H1 (cell line): ENCODE results near the gene KCNT1. TPM values are rescaled to one million over a fixed set of nuclear protein-coding genes. Genes with fewer than 3 reads are reported as not detected.

Experiments
- CTCF ChIA-PET: fragments of 300-600 bp; sonication (Branson Sonifier 250); formaldehyde crosslinking; loops from one replicate; lab custom pipeline; 2021; ENCODE audit not compliant: partially characterized antibody; lab: Charles Lee
- POLR2A ChIA-PET: fragments of 300-600 bp; sonication (Branson Sonifier 250); formaldehyde crosslinking; loops from one replicate; lab custom pipeline; 2021; ENCODE audit warnings: inconsistent platforms; ENCODE audit not compliant: partially characterized antibody; lab: Charles Lee
- DNase-seq, 2 experiments: peaks; one replicate each; pipeline versions ENCODE4 v3.0.0 to v3.0.0-alpha.2; 2010 to 2022; ENCODE audit warnings: low spot score in 2 of 2, low read depth in 1 of 2, mixed read lengths in 1 of 2
- FAIRE-seq: peaks from 2 replicates; lab custom pipeline; 2011; peaks lifted over from hg19 to GRCh38; lab: Jason Lieb, UNC
- H2AFZ ChIP-seq: 2 replicates; pipeline ENCODE4 v1.8.1; 2012; ENCODE audit warnings: low read length, inconsistent platforms
- H2AK5ac ChIP-seq: 2 replicates; pipeline ENCODE4 v1.6.1; 2013; ENCODE audit warnings: low read depth, low read length
- H2BK120ac ChIP-seq: replicated peaks from 2 replicates; pipeline ENCODE3; 2013; ENCODE audit warnings: low read depth, low read length, inconsistent platforms
- H2BK12ac ChIP-seq: 2 replicates; pipeline ENCODE4 v1.6.1; 2013; ENCODE audit warnings: low read depth, low read length
- H2BK15ac ChIP-seq: 2 replicates; pipeline ENCODE4 v1.6.1; 2013; ENCODE audit warnings: low read length
- H2BK20ac ChIP-seq: 2 replicates; pipeline ENCODE4 v1.6.1; 2013; ENCODE audit warnings: low read length
- H2BK5ac ChIP-seq: 2 replicates; pipeline ENCODE4 v1.6.1; 2013; ENCODE audit warnings: low read depth, low read length
- H3K14ac ChIP-seq: 2 replicates; pipeline ENCODE4 v1.6.1; 2013; ENCODE audit warnings: inconsistent platforms; ENCODE audit not compliant: insufficient read length
- H3K18ac ChIP-seq: 2 replicates; pipeline ENCODE4 v1.6.1; 2013; ENCODE audit warnings: low read length; ENCODE audit errors: extremely low read depth
- H3K23ac ChIP-seq: 2 replicates; pipeline ENCODE4 v1.6.1; 2013; ENCODE audit warnings: inconsistent platforms; ENCODE audit not compliant: insufficient read length
- H3K23me2 ChIP-seq: 2 replicates; pipeline ENCODE4 v1.6.1; 2013; ENCODE audit warnings: low read depth, low read length
- H3K27ac ChIP-seq: 2 replicates; pipeline ENCODE4 v1.6.1; 2011; ENCODE audit warnings: low read depth, low read length, inconsistent platforms
- H3K27me3 ChIP-seq, 4 experiments: replicated peaks in 1 of 4; 1 replicate in 1 of 4; 2 replicates in 3 of 4; pipeline versions ENCODE4 v1.6.1 to v1.8.1; 2011 to 2013; ENCODE audit warnings: low read length in 3 of 4, mild to moderate bottlenecking in 3 of 4, inconsistent platforms in 2 of 4, mixed read lengths in 2 of 4, moderate library complexity in 1 of 4; ENCODE audit not compliant: control insufficient read depth in 3 of 4, insufficient read depth in 3 of 4; ENCODE audit errors: extremely low read depth in 1 of 4
- H3K36me3 ChIP-seq, 4 experiments: 2 replicates each; pipeline versions ENCODE4 v1.6.1 to v1.8.1; 2011 to 2013; ENCODE audit warnings: mild to moderate bottlenecking in 4 of 4, low read length in 3 of 4, moderate library complexity in 2 of 4, control low read depth in 1 of 4, inconsistent platforms in 1 of 4; ENCODE audit not compliant: insufficient read depth in 4 of 4, control insufficient read depth in 2 of 4
- H3K4ac ChIP-seq: replicated peaks from 2 replicates; pipeline ENCODE3; 2013; ENCODE audit warnings: low read length, low read depth, mixed read lengths, inconsistent platforms; ENCODE audit not compliant: insufficient read length
- H3K4me1 ChIP-seq, 4 experiments: replicated peaks in 1 of 4; 1 replicate in 1 of 4; 2 replicates in 3 of 4; pipeline versions ENCODE4 v1.6.1 to v1.8.1; 2011 to 2013; ENCODE audit warnings: low read length in 3 of 4, inconsistent platforms in 2 of 4, mixed read lengths in 1 of 4; ENCODE audit not compliant: insufficient read depth in 4 of 4, control insufficient read depth in 3 of 4
- H3K4me2 ChIP-seq, 2 experiments: 2 replicates each; pipeline versions ENCODE4 v1.6.1 to v1.8.1; 2011 to 2013; ENCODE audit warnings: low read depth in 2 of 2, low read length in 2 of 2, control low read depth in 1 of 2, inconsistent platforms in 1 of 2, mild to moderate bottlenecking in 1 of 2; ENCODE audit not compliant: insufficient read depth in 1 of 2
- H3K4me3 ChIP-seq, 4 experiments: fragments of 200-600, 300-600 bp in 1 of 4; sonication (generic), shearing (Covaris generic), sonication (Bioruptor Twin) in 1 of 4; 2 replicates each; pipeline versions ENCODE4 v1.5.1 to v1.8.1; 2011 to 2016; ENCODE audit warnings: low read length in 4 of 4, low read depth in 3 of 4, control low read depth in 2 of 4, inconsistent platforms in 2 of 4, mild to moderate bottlenecking in 2 of 4, mixed read lengths in 1 of 4, moderate library complexity in 1 of 4; ENCODE audit not compliant: insufficient read depth in 2 of 4; ENCODE audit errors: extremely low read depth in 1 of 4
- H3K56ac ChIP-seq: replicated peaks from 2 replicates; pipeline ENCODE3; 2013; ENCODE audit warnings: low read depth, mild to moderate bottlenecking, mixed read lengths, low read length, inconsistent platforms; ENCODE audit not compliant: insufficient read length
- H3K79me1 ChIP-seq: 2 replicates; pipeline ENCODE4 v1.6.1; 2013; ENCODE audit warnings: low read depth, low read length, control low read depth
- H3K79me2 ChIP-seq, 2 experiments: 2 replicates each; pipeline versions ENCODE4 v1.6.1 to v1.8.1; 2012 to 2013; ENCODE audit warnings: low read length in 2 of 2, mild to moderate bottlenecking in 2 of 2, inconsistent platforms in 1 of 2; ENCODE audit not compliant: insufficient read depth in 2 of 2, control insufficient read depth in 1 of 2
- H3K9ac ChIP-seq, 4 experiments: replicated peaks in 1 of 4; 1 replicate in 1 of 4; 2 replicates in 3 of 4; pipeline versions ENCODE4 v1.6.1 to v1.8.1; 2011 to 2013; ENCODE audit warnings: low read depth in 3 of 4, low read length in 3 of 4, control low read depth in 2 of 4, mild to moderate bottlenecking in 2 of 4, moderate library complexity in 2 of 4, inconsistent platforms in 1 of 4; ENCODE audit errors: extremely low read depth in 1 of 4
- H3K9me3 ChIP-seq, 2 experiments: 2 replicates each; pipeline versions ENCODE4 v1.6.1 to v1.8.1; 2012 to 2013; ENCODE audit warnings: mild to moderate bottlenecking in 2 of 2, moderate library complexity in 2 of 2, control low read depth in 1 of 2, inconsistent platforms in 1 of 2, low read depth in 1 of 2, low read length in 1 of 2, mixed read lengths in 1 of 2; ENCODE audit not compliant: insufficient read depth in 2 of 2
- H4K20me1 ChIP-seq, 2 experiments: replicated peaks in 1 of 2; 2 replicates each; pipeline versions ENCODE3 to v1.8.1; 2011 to 2013; ENCODE audit warnings: inconsistent platforms in 2 of 2, low read length in 2 of 2, mild to moderate bottlenecking in 1 of 2; ENCODE audit not compliant: insufficient read depth in 2 of 2, control insufficient read depth in 1 of 2
- H4K5ac ChIP-seq: 2 replicates; pipeline ENCODE4 v1.6.1; 2013; ENCODE audit warnings: low read length, low read depth, mixed read lengths, inconsistent platforms; ENCODE audit not compliant: insufficient read length
- H4K8ac ChIP-seq: 2 replicates; pipeline ENCODE4 v1.8.0; 2013; ENCODE audit warnings: mild to moderate bottlenecking, moderate library complexity, low read length, inconsistent platforms; ENCODE audit not compliant: insufficient read depth; ENCODE audit errors: extremely low read depth
- H4K91ac ChIP-seq: replicated peaks from 2 replicates; pipeline ENCODE3; 2013; ENCODE audit warnings: low read length, mixed read lengths, inconsistent platforms; ENCODE audit not compliant: insufficient read length
- ATF3 ChIP-seq: IDR thresholded peaks from 2 replicates; pipeline ENCODE4 v1.6.1; 2011; ENCODE audit warnings: low read depth, mild to moderate bottlenecking, low read length; ENCODE audit not compliant: insufficient read depth
- BCL11A ChIP-seq, 2 experiments: IDR thresholded peaks; one replicate each; pipeline ENCODE4 v1.6.1; 2011; ENCODE audit warnings: low read depth in 2 of 2, low read length in 2 of 2, mild to moderate bottlenecking in 2 of 2
- CHD1 ChIP-seq: IDR thresholded peaks from 2 replicates; pipeline ENCODE4 v1.6.1; 2012; ENCODE audit warnings: low read depth, low read length, improper control_type of control experiment
- E2F6 ChIP-seq: IDR thresholded peaks from 2 replicates; pipeline ENCODE4 v1.6.1; 2012; ENCODE audit warnings: inconsistent platforms
- EGR1 ChIP-seq: IDR thresholded peaks from 2 replicates; pipeline ENCODE4 v1.6.1; 2011; ENCODE audit warnings: low read depth, low read length, borderline replicate concordance
- HDAC6 ChIP-seq: IDR thresholded peaks from one replicate; pipeline ENCODE4 v1.7.1; 2012; ENCODE audit warnings: low read depth, mild to moderate bottlenecking, inconsistent platforms, low read length, moderate library complexity
- POLR2A ChIP-seq, 2 experiments: IDR thresholded peaks; 1 replicate in 1 of 2; 2 replicates in 1 of 2; pipeline ENCODE4 v1.6.1; 2011; ENCODE audit warnings: low read depth in 2 of 2, low read length in 2 of 2, mild to moderate bottlenecking in 2 of 2; ENCODE audit errors: control extremely low read depth in 1 of 2
- RAD21 ChIP-seq, 2 experiments: IDR thresholded peaks in 1 of 2; conservative IDR thresholded peaks in 1 of 2; 2 replicates each; pipeline ENCODE4 v1.6.1; 2011; ENCODE audit warnings: low read depth in 2 of 2, low read length in 2 of 2, improper control_type of control experiment in 1 of 2, inconsistent platforms in 1 of 2, mild to moderate bottlenecking in 1 of 2, moderate library complexity in 1 of 2
- SRF ChIP-seq: IDR thresholded peaks from 2 replicates; pipeline ENCODE4 v1.6.1; 2011; ENCODE audit warnings: mild to moderate bottlenecking, low read depth, low read length, moderate library complexity
- TEAD4 ChIP-seq: IDR thresholded peaks from 2 replicates; pipeline ENCODE4 v1.6.1; 2012; ENCODE audit warnings: low read depth, low read length, inconsistent platforms, mixed read lengths
- WGBS, 2 experiments: shearing (Covaris generic) in 1 of 2; methylation state at CpG; one replicate each; pipeline versions ENCODE4 v1.1.6 to v1.1.7; 2013 to 2015; ENCODE audit warnings: low lambda C conversion rate in 2 of 2, mixed read lengths in 2 of 2, inconsistent platforms in 1 of 2, low coverage in 1 of 2, missing lambda C conversion rate in 1 of 2; ENCODE audit not compliant: insufficient replicate concordance in 2 of 2, insufficient coverage in 1 of 2, insufficient read length in 1 of 2; ENCODE audit errors: extremely low coverage in 1 of 2, missing lambda C conversion rate in 1 of 2; 5-methylcytosine and 5-hydroxymethylcytosine counted together
- polyA plus RNA-seq, 7 experiments: library from polyadenylated mRNA; depleted of rRNA in 3 of 7; stranded (reverse) in 5 of 7; unstranded in 2 of 7; fragments of >200 nt in 5 of 7; fragments of 200-250 nt in 2 of 7; gene quantifications; 1 replicate in 5 of 7; 2 replicates in 1 of 7; 4 replicates in 1 of 7; pipeline versions ENCODE4 v1.2.1 to v1.2.3, GENCODE V29; 2011 to 2013; ENCODE audit warnings: missing spikeins in 2 of 7, mixed read lengths in 2 of 7
- total RNA-seq: library from RNA; stranded (reverse); fragmentation: NEBNext Ultra II Directional; extraction: Animal tissue kit (Norgen Biotek cat#: 25700); gene quantifications from 2 replicates; pipeline ENCODE4 v1.2.1, GENCODE V29; 2021

Gene KCNT1
- total and polyA plus RNA-seq, 2 of the 8 experiments (the other 6 are each of a cell fraction or from before 2014, with no cell fraction given), result 0.13 to 0.20 TPM

DNA sequence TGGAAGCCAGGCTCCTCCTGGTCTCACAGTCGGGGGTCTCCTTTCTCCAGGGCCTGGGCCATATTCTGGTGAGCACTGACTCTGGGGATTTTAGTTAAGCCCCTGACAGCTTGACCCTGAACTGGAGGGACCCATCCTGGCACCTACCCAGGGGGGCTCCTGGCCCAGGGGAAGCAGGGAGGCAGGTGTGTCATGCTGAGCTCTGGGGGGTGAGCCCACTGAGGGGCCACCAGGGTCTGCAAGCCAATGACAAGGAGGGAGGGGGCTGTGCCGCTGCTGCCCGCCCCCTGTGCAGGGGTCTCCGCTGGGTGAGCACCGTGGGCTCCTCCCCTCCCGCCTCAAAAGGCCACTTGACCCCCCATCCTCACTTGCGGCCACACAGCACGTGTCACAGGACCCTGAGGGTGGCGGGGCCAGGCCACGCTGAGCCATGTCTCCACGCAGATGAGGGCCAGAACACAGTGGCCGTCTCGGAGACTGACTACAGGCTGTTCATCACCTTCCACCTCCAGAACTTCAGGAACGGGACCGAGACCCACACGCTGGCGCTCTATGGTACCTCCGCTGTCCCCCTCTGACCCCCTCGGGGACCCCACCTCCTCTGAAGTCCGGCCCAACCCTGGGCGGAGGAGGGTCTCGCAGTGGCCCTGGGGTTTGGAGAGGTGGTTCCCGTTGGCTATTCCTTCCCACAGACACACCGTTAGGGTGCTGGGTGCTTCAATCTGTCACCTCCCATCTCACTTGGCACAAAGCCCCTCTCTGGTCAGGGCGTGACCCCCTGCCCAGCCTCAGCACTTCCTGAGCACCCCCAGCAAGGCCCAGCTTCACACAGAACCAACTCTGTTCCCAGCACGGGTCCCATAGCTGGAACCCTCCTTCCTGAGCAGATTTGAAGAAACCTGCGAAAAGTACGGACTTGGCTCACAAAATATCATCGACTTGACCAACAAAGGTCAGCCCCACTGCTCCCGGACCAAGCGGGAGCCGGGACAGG, 36.9 kb upstream of the KCNT1 start:
- ChIA-PET CTCF (no interaction called here), POLR2A (interaction anchor here (1.1 to 1.7 kb wide), 3 partner anchors 8 to 46 kb away, joined by 3 to 4 read pairs (median 3); no protein-coding TSS in a partner anchor)
- Histone ChIP-seq H2BK5ac (no peak overlapping the region), H2BK15ac (no peak overlapping the region), H3K23me2 (no peaks in the 10 kb centered on the region), H3K9me3 (peaks cover 11 to 25% of the 10 kb centered on the region in 2 experiments; a peak in 3 of 4 replicates), H3K4me1 (peaks cover 0 to 8% (median 4%) of the 10 kb centered on the region in 4 experiments; a peak in 3 of 7 replicates), H3K4me3 (no peak overlapping the region), H4K91ac (no peak overlapping the region), H4K5ac (no peak overlapping the region), H3K9ac (no peak overlapping the region), H2BK120ac (no peak overlapping the region), H2AK5ac (no peak overlapping the region), H3K23ac (no peak overlapping the region), H3K14ac (no peak overlapping the region), H2BK12ac (no peak overlapping the region), H3K4ac (no peak overlapping the region), H2BK20ac (no peak overlapping the region), H3K79me2 (no peaks in the 10 kb centered on the region), H2AFZ (no peak overlapping the region), H3K27ac (no peak overlapping the region), H4K20me1 (no peaks in the 10 kb centered on the region), H3K36me3 (peaks cover 0 to 7% (median 0%) of the 10 kb centered on the region in 4 experiments; a peak in 1 of 8 replicates), H3K56ac (no peak overlapping the region), H3K27me3 (no peaks in the 10 kb centered on the region; a peak in 1 of 7 replicates), H3K18ac (no peak overlapping the region), H4K8ac (no peak overlapping the region), H3K4me2 (no peak overlapping the region), H3K79me1 (no peaks in the 10 kb centered on the region)
- FAIRE-seq (no peak), DNase-seq (peak in 1 of 2 experiments; percentile 42)
- WGBS, 2 experiments, result 91% methylated on average over 29 of the region's 32 CpGs; no CpG with 5 or more reads in 1 of the 2 experiments
- no peak for TF ChIP-seq TEAD4
- no peak for TF ChIP-seq E2F6
- TF ChIP-seq HDAC6, result no peak
- TF ChIP-seq POLR2A (IDR thresholded peaks at IDR 0.05; ENCODE audit: control extremely low read depth in 1 of 2, low read depth in 2 of 2, low read length in 2 of 2), result no peak
- no peak for TF ChIP-seq EGR1
- no peak for TF ChIP-seq ATF3
- TF ChIP-seq SRF, result no peak
- TF ChIP-seq BCL11A (IDR thresholded peaks at IDR 0.05; ENCODE audit: low read depth in 2 of 2, low read length in 2 of 2), result no peak
- TF ChIP-seq RAD21 (IDR thresholded peaks at IDR 0.05 in 1 of 2, conservative IDR thresholded peaks at IDR 0.05 in 1 of 2; ENCODE audit: low read depth in 2 of 2, low read length in 2 of 2), result no peak
- no peak for TF ChIP-seq CHD1
